GM04503 (cell line): ENCODE results near the gene DNAI1.
A peak's percentile ranks its signal among the peaks of the same experiment; 100 is the strongest.
"Not testable (repeated sequence)": the region's sequence is repeated elsewhere in the genome, so short reads cannot be mapped to it uniquely, and the experiment has no call there.

Source experiments
- DNase-seq: peaks from one replicate; pipeline ENCODE4 v3.0.0-alpha.2; 2012; ENCODE audit warnings: low read depth

The DNAI1 gene

DNA sequence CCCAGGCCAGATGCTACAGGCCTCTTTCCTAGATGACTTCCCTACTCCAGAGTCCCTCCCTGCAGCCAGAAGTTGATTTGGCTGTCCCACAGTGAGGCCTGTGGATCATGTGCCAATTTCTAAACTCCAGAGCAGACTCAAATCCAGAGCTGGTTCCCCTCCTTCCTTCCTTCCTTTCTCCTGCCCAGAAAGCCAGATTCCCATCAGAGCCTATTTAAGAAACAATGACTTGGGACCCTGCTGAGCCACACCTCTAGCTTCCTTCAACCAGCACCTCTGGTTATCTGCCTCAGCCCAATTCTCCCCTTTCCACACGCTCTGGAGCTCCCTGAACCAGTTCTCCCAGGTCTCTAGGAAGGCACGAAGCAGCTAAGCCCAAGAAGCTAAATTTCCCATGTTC, 7.5 kb upstream of the DNAI1 start:
- no peak for DNase-seq

DNA sequence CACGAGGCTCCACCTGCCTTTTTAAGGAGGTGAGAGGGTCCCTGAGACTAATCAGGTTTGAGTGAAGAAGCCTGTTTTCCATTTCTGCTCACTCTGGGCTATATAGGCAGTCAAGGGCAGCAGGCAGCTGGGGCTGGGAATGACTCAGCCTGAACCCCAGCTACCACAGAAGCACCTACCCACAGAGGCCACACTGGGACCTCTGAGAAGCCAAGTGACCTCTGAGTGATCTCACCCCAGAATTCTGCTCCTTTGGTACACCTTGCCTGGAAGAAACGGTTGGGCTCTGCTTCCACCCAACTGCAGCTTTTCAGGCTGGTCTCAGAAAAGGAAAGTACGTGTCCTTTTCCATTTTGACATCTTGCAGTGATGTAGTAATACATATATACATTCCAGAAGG, 7.1 kb upstream of the DNAI1 start:
- DNase-seq: no peak

DNA sequence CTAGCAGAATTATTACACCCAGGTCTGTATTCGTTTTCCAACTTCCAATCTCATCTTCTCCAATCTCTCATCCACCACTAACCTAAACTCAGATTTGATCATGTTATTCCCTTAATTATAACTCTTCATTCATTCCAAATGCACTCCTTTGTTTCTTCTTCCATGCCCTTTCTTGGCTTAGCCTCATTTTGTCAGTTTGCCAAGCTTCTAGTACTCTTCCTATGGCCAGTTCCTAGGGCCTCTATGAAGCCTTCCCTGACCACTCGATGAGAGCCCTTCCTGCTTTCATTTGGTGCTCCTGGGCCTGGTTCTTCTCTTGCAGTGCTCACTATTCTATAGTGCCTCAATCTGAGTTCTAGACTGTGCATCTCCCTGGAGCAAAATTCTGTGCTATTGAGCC, 6.0 kb upstream of the DNAI1 start:
- no peak for DNase-seq

GRCh38 chr9:34454571-34455065, 4.0 kb upstream of the DNAI1 start:
- DNase-seq: peak; percentile 51

DNA sequence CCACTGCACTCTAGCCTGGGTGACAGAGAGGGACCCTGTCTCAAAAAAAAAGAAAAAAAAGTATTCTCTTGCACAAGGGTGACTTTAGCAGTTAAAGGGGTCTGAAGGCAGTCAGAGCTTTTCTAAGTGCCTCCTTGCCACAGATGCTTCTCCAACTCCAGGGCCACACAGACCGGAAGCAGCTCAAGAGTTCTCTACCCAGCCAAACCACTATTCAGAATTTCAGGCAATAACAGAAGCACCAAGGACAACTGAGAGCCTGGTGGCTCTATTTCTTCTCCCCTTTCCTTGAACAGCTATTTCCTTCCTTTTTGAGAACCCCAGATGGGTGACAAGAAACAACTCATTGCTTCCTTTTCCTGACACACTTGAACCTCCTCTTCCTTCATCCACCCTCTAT, 2.5 kb upstream of the DNAI1 start:
- DNase-seq: no peak

- no peak for DNase-seq
Observed at GRCh38 chr9:34456746-34457145, 1.9 kb upstream of the DNAI1 start.

- no peak for DNase-seq
Observed at GRCh38 chr9:34457266-34458012, 1.2 kb upstream of the DNAI1 start.

- no peak for DNase-seq
Observed at GRCh38 chr9:34458959-34459340, 345 bp downstream of the DNAI1 start.

GRCh38 chr9:34459356-34459755, 751 bp downstream of the DNAI1 start:
- DNase-seq: no peak

DNA sequence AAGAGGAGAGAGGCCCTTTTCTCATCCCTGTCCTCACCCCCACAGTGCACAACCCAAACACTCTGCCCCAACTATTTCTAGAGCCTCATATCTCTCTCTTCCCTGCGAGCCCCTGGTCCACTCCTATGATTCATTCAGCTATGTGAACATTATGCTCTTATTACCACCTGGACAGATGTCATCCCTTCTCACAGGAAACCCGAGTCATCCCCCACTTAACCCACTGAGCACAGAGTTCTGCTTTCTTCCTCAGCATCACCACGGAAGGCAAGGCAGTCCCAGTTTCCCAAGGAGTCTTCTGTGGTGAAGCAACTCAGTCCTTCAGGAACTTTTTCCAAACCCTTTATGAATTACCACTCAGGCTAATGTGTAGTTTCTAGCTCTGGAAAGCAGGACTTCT, 1.3 kb downstream of the DNAI1 start:
- no peak for DNase-seq

GRCh38 chr9:34463098-34463900, 4.7 kb downstream of the DNAI1 start:
- DNase-seq: peak; percentile 69

- no peak for DNase-seq
Observed at GRCh38 chr9:34463901-34464232, 5.3 kb downstream of the DNAI1 start.

GRCh38 chr9:34464571-34464970, 6.0 kb downstream of the DNAI1 start:
- no peak for DNase-seq

DNA sequence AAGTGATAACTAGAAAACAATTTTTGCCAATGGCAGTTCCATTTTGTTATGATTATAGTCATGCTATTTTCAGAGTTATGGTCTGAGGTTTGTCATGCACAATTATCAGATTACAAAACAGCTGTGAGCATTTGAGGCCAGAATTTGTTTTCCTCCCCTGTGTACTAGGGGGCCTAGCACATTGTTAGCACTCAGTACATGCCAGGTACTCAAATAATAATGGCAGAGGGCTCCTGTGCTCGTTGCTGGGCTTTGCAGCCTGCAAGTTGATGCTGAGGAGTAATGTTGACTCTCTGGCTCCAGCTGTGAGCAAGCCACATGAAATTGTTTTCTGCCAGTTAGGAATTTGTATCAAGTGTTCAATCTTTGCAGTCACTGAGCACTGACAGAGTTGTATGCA, 6.9 kb downstream of the DNAI1 start:
- DNase-seq: no peak

DNA sequence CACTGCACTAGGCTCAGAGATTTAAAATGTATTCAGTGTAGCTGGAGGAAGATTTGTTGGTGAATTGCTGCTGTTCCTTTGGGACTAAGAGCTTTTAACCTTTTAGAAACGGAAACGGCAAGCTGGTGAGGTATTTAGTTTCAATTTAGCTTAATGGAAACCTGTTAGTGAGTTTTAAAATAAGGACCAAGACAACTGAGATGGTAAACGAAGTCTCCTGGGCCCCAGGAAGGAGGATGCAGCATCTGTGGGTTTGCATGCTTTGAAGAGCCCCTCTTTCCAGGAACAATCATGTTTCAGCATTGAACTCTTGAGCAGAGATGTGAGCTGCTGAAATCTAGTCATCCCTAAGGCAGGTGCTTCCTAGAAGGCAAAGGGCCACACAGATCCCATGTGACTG, 16.5 kb downstream of the DNAI1 start:
- DNase-seq: no peak

DNA sequence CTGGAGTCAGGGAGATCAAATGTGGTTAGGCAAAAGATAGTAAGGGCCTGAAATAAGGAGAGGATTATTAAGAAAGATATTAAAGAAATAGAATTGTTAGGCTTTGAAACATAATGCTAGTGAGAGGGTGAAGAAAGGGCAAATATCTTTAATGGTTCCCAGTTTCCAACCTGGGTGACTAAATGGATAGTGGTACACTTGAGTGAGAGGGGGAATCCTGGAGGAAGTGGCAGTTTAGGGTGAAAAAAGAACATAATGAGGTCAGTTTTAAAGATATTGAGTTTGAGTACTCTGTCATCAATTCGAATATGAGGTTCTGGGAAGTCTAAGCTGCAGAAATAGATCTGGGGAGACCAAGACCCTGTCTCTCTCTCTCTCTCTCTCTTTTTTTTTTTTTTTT, 18.9 kb downstream of the DNAI1 start:
- no peak for DNase-seq

- no peak for DNase-seq
Observed at GRCh38 chr9:34479431-34479866, 20.8 kb downstream of the DNAI1 start.

GRCh38 chr9:34481620-34482019, 23.0 kb downstream of the DNAI1 start:
- not testable (repeated sequence) for DNase-seq

- not testable (repeated sequence) for DNase-seq
Observed at GRCh38 chr9:34482746-34483145, 24.1 kb downstream of the DNAI1 start.

- DNase-seq: no peak
Observed at GRCh38 chr9:34484678-34485077, 26.1 kb downstream of the DNAI1 start.

DNA sequence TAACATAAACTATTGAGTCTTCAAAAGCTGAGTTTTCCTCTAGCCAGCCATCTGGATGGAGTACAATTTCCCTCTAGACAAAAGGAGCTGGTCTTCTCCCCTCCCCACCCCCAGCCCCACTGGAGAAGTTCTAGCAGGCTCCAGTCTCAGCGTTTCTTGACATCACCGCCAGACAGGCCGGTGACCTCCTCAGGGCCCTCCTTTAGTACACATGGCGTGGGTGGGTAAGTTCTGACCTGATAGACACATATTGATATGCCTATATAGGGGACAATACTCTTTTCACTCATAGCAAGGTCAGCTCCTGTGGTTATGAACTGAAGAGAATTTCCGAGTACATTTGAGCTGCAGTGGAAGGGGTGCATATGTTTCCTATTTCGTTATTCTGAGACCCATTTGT, 27.2 kb downstream of the DNAI1 start:
- no peak for DNase-seq

DNA sequence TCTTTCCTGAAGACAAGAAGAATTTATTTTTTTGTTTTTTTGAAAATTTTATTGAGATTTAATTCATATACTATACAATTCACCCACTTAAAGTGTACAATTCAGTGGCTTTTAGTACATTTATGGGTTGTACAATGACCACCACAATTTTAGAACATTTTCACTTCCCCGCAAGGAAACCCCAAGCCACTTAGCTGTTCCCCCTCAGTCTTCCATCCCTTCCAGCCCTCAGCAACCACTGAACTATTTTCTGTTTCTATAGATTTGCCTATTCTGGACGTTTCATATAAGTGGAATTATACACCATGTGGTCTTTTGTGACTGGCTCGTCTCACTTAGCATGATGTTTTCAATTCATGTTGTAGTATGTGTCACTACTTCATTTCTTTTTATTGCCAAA, 28.0 kb downstream of the DNAI1 start:
- no peak for DNase-seq

DNA sequence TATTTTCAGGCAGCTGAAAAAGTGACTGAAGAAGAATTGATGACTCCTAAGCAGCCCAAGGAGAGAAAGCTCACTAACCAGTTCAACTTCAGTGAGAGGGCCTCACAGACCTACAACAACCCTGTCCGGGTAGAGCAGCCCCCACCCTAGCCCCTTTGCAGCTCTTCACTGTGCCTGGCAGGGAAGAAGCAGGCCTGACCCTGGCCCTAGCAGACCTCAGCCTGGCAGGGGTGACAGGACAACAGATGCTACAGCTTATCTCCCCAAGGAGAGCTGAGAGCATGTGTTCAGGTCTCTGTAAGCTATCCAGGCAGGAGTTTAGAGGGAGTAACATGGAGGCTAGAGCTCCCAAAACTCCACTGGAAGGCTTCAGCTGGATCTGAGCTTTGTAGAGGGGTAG, 31.8 kb downstream of the DNAI1 start:
- no peak for DNase-seq

DNA sequence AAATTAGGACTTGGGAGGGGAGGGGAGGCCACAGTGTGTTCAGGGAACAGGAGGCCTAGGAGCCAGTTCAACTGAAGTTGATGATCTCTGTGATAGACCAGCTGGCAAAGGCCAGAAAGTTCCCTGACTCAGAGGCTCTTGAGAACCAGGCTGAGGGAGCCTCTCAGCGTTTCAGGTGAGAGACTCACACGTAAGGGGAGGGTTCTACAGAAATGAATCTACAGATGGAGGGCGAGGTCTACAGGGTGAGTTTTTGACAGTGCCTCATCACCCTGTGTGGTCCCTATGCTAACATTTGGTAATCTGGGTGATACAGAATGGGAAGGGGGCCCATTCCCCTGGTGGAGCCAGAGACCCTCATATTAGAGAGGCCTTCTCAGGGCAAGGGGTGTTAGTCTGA, 32.2 kb downstream of the DNAI1 start:
- no peak for DNase-seq
